Measurements from ENCODE around the gene SQSTM1.

SQSTM1 gene

GRCh38 chr5:179806250-179807048, 14.3 kb upstream of the SQSTM1 start, which contains the start of gene MGAT4B:
Gene MGAT4B (minus strand): TSS chr5:179806866. CDS start chr5:179806583, 283 bp downstream.
- DNase-seq: peak; percentile 15 to 62

GRCh38 chr5:179812135-179812825, 8.4 kb upstream of the SQSTM1 start:
- DNase-seq: no peak

DNA sequence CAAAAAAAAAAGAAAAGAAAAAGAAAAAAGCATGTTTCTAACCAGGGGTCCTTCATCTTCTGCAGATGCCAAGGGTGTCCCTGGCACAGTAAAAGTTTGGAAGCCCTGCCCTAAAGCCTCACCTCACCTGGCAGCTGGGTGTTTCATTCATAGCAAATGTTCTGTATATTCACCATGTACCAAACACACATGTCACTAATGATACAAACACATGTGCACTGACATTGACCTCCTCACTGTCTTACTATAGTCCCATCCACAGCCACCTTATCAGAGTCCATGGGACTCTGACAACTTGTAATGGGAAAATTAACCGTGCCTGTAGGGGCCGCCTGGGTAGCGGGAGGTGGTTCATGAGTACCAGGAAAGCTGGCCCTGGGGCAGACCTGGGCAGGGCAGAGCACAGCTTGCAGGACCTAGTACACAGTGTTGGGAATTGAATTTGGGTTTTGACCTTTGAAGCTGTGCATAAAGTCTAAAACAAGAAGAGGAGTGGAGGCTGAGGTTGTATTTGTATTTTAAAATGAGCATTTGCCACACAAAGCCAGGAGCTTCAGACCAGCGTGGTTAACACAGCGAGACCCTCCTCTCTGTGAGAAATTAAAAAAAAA, 7.6 kb upstream of the SQSTM1 start:
- DNase-seq: no peak

- DNase-seq: no peak
Measured at GRCh38 chr5:179814090-179814489, 6.6 kb upstream of the SQSTM1 start.

DNA sequence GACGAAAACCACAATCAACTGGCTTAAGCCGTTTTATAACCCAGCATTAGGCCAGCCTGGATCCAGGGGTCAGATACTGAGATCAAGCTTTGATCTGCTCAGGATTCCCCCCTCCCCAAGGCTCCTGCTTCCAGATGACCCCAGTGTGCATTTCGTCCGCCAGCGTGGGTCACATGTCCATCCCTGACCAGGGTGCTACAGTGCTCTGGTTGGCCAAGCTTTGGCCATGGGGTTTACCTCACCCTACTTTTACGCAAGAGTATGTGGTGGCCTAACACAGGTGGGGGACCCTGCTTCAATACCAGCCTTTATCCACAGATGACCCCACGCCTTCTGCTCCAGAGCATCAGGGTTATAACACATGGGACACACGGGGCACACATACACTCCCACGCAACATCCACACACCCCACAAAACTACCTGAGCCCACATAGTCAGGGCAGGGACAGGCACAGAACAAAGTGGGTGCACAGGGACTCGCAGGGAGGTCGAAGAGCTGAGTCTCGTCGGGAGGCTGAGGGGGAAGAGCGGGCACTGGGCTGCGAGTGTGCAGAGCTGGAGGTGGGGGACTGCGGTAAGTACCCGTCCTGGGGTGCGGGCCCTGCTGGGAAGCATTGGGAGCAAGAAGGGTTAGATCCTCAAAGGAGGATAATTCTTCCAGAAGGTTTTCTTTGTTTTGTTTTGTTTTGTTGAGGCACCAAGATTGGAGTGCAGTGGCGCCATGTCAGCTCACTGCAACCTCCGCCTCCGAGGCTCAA, 5.0 kb upstream of the SQSTM1 start:
- no peak for DNase-seq

- DNase-seq: no peak
Measured at GRCh38 chr5:179816401-179816795, 4.3 kb upstream of the SQSTM1 start.

GRCh38 chr5:179816796-179817469, 3.8 kb upstream of the SQSTM1 start:
- DNase-seq: no peak

GRCh38 chr5:179817470-179817840, 3.2 kb upstream of the SQSTM1 start:
- DNase-seq: no peak

DNA sequence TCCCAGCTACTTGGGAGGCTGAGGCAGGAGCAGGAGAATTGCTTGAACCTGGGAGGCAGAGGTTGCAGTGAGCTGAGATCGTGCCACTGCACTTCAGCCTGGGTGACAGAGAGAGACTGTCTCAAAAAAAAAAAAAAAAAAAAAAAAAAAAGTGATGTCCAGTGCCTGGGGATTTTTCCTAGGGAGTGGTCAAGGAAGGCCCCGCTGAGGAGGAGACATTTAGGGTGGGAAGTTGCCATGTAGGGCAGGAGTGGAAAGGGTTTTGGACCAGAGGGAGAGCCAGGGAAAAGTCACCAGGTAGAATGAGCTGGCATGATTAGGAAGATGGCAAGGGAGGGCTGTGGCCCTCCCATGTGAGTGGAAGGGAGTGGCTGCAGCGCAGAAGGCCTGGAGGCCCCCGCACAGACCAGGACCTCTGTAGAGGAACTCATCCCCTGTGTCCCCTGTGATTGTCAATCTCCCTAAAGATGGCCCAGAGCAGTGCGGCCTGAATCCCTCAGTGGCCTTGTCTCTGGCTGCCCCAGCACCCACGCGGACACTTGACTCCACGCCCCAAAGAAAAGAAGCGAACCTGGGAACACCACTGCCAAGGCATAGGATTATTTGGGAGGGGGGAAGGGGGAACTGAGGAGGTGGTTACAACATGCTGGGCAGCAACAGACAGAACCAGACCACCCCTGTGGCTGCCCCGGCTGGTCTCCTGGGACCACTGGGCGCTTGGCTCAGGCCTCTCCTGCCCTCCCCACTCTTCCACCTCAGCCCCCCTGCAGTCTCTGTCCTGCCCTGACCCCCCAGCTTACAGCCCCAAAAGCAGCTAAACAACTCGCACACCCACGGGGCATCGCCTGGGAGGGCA, 2.6 kb upstream of the SQSTM1 start:
- DNase-seq: no peak

- DNase-seq: no peak
Measured at GRCh38 chr5:179818746-179819295, 1.9 kb upstream of the SQSTM1 start.

DNA sequence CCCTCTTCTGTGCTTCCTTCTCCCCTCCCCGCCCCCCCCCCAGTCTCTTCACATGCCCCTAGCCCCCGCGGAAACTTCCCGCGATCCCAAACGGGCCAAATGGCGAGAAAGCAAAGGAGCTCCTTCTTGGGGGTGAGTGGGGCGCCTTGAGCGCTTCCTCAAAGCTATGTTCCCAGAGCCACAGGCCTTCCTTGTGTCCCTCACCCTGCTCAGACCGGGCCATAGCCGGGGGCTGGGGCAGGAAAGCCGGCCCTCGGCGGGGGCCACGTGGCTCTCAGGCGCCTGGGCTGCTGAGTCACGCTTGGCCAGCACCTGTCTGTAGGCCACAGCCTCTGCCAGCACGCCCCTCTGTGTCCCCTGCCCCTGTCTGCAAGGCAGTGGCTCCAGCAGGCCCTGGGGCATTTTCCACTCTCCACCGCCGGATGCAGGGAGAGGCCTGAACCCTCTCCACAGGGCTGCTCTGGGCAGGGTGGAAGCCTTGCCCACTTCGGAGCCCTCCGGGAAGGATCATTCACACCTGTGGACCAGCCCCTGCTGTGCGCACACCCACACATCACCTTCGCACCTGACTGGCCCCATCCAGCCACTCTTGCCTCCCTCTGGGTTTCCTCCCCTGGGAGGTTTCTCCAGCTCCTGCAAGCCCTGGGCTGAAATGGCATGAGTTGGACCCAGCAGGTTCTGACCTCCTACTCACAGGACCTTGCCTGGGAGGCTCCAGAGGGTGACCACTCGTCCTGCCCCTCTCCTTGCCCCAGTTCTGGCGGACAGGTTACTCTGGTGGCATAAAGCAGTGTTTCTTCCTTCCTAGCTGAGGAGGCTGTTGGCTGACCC, 1.2 kb upstream of the SQSTM1 start:
- peak in 1 of 2 experiments; percentile 22 for DNase-seq

- DNase-seq: no peak
Measured at GRCh38 chr5:179820127-179820482, 600 bp upstream of the SQSTM1 start.

- DNase-seq: peak; percentile 51 to 80
Measured at GRCh38 chr5:179821298-179822058, 773 bp downstream of the SQSTM1 start.

- no peak for DNase-seq
Measured at GRCh38 chr5:179822059-179822432, 1.3 kb downstream of the SQSTM1 start.

DNA sequence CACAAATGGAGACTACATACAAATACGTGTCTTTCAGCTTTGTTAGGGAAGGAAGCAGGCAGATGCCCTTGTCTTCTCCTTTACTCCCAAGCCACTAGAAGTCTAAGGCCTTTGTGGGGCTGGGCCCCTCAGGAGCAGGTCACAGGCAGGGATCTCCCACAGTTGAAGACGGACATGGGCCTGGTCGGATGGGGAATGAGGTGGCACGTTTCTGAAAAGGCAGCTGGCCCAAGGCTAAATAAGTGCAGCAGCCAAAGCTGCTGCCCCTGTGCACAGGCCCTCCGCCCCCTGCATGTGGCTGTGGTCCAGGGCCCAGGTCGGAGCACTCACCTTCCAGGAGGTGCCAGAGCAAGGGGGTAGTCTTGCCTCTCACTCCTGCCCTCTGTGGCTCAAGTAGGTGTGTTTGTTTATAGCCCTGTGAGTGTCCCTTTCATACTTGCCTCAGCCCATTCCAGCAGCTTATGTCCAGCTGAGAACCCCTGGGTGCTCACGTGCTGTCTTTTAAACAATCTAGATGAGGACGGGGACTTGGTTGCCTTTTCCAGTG, 1.8 kb downstream of the SQSTM1 start:
- no peak for DNase-seq

DNA sequence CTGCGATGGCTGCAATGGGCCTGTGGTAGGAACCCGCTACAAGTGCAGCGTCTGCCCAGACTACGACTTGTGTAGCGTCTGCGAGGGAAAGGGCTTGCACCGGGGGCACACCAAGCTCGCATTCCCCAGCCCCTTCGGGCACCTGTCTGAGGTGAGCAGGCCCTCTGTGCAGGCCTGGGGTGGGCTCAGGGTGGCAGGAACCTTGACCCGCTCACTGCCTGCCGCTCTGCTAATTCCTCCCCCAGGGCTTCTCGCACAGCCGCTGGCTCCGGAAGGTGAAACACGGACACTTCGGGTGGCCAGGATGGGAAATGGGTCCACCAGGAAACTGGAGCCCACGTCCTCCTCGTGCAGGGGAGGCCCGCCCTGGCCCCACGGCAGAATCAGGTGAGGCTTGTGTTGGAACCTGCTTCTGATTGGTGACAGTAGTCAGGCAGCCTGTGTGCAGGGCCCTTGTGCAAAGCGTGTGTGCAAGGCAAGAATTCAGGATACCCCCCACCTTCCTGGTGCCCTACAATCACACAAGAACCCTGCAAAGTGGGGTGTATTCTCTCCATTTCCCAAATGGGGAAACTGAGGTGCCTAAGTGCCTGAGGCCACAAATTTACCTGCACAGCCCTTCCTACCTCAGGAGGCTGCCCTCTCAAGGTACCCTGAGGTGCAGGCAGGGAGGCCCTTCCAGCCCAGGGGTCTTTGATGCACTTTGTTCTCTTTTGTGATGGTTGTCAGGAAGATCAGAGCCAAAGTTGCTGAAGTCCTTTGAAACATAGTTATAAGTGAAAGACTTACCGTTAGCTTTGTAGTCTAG, 3.4 kb downstream of the SQSTM1 start:
- DNase-seq: no peak

DNA sequence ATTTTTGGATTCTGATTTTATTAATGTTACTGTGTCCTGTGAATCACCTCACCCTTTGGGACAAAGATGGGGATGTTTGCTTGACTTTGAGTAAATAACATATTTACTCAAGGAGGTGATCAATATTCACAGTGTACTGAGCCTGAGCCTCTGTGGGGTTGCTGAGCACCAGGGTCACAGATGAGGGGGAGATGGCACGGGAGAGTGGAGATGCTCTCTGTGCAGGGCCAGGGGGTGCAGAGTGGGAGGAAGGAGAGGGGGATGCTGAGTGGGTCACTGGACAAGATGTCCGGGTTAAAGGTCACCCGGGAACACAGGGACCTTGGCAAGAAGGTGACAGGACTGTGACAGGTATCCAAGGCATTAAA, 4.0 kb downstream of the SQSTM1 start:
- DNase-seq: no peak

DNA sequence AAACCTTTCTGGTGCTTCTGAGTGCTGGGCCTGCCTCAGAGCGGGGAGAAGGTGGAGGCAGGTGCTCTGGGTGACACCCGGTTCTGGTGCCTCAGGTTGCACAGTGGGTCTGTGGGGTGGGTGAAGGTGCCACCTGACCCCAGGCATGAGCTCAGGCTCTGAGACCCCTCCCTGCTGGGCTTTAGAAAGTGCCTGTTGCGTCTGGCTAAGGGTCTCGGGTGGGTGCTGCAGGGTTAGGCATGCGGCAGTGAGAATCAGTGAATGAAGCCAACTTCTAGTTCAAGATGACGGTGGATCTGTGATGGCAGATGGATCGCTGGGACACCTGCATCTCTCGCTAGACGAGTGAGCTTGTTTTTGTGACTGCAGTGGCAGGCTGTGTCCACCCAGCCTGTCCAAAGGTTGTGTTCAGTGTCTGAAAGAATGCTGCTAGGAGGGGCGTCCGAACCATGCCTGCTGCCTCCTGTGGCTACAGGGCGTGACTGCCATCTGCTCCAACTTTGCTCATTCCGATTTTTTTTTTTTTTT, 5.0 kb downstream of the SQSTM1 start:
- no peak for DNase-seq

Data from NCI-H187 (cell line).